KMS-11 (cell line): Measurements from ENCODE around the gene LRRC15.

ENCODE experiments used
- H2AFZ ChIP-seq: fragments of 200-600 bp; sonication (generic); 2 replicates; pipeline ENCODE4 v1.6.1; 2016; ENCODE audit warnings: antibody characterized with exemption, mixed run types, low read depth
- H3K27ac ChIP-seq: fragments of 200-600 bp; sonication (generic); 2 replicates; pipeline ENCODE4 v1.6.1; 2016; ENCODE audit warnings: mild to moderate bottlenecking, mixed run types
- H3K27me3 ChIP-seq: fragments of 200-600 bp; sonication (generic); 2 replicates; pipeline ENCODE4 v1.6.1; 2017; ENCODE audit warnings: mild to moderate bottlenecking, low read depth, mixed run types, moderate library complexity; ENCODE audit not compliant: insufficient read depth
- H3K36me3 ChIP-seq: fragments of 200-600 bp; sonication (generic); 2 replicates; pipeline ENCODE4 v1.6.1; 2017; ENCODE audit warnings: mild to moderate bottlenecking, mixed run types; ENCODE audit not compliant: insufficient read depth
- H3K4me1 ChIP-seq: fragments of 200-600 bp; sonication (generic); 2 replicates; pipeline ENCODE4 v1.6.1; 2016; ENCODE audit warnings: mild to moderate bottlenecking, low read depth, mixed run types; ENCODE audit not compliant: poor library complexity, severe bottlenecking
- H3K4me2 ChIP-seq: fragments of 200-600 bp; sonication (generic); 2 replicates; pipeline ENCODE4 v1.7.0; 2016; ENCODE audit warnings: mild to moderate bottlenecking, mixed run types
- H3K4me3 ChIP-seq: fragments of 200-600 bp; sonication (generic); IDR thresholded peaks from 2 replicates; pipeline ENCODE4 v1.6.1; 2017; ENCODE audit warnings: low read depth, low read length, mixed read lengths; ENCODE audit not compliant: insufficient read depth
- H3K79me2 ChIP-seq: fragments of 200-600 bp; sonication (generic); 2 replicates; pipeline ENCODE4 v1.6.1; 2016; ENCODE audit warnings: low read depth, mixed run types; ENCODE audit not compliant: insufficient read depth
- H3K9ac ChIP-seq: fragments of 200-600 bp; sonication (generic); 2 replicates; pipeline ENCODE4 v1.6.1; 2016; ENCODE audit warnings: mild to moderate bottlenecking, mixed run types
- H4K20me1 ChIP-seq: fragments of 200-600 bp; sonication (generic); 2 replicates; pipeline ENCODE4 v1.6.1; 2016; ENCODE audit warnings: mild to moderate bottlenecking, mixed run types; ENCODE audit not compliant: insufficient read depth
- TF ChIP-seq, protein P1 (sequence below): fragments of 200-600 bp; sonication (generic); conservative IDR thresholded peaks from 2 replicates; pipeline ENCODE4 v1.6.1; 2017; ENCODE audit warnings: low read depth, mild to moderate bottlenecking, antibody characterized with exemption, low read length, moderate library complexity, mixed read lengths

LRRC15 gene

DNA sequence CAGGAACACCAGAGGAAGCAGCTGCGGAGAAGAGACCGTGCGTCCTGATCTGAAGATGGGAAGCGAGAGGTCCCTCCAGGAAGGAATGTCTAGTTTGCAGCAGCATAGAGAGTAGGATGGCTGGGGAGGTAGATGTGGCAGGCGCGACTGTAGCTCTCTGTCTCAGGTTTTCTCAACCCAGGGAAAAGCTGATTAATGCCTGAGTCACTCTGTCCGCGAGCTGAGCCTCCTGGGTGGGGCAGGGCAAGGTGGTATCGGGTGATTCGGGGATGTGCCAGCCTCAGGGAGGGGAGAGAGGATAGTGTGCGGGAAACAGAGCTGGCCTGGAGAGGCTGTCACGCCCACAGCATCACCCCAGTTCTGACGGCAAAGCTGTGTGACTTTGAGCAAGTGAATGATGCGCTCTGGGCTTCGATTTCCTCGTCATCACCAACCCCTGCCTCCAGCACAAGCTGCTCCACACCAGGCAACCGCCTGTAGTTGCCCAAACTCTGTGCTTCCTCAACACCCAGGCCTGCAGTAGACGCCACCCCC is 46.8 kb downstream of the LRRC15 start:
- Histone ChIP-seq H3K79me2 (no peaks in the 10 kb centered on the region), H3K4me3 (no peak overlapping the region), H4K20me1 (no peaks in the 10 kb centered on the region), H3K27ac (no peak overlapping the region), H2AFZ (no peak overlapping the region), H3K4me1 (no peaks in the 10 kb centered on the region), H3K4me2 (no peak overlapping the region), H3K36me3 (no peaks in the 10 kb centered on the region), H3K9ac (no peak overlapping the region), H3K27me3 (no peaks in the 10 kb centered on the region)
- TF ChIP-seq, protein P1, sequence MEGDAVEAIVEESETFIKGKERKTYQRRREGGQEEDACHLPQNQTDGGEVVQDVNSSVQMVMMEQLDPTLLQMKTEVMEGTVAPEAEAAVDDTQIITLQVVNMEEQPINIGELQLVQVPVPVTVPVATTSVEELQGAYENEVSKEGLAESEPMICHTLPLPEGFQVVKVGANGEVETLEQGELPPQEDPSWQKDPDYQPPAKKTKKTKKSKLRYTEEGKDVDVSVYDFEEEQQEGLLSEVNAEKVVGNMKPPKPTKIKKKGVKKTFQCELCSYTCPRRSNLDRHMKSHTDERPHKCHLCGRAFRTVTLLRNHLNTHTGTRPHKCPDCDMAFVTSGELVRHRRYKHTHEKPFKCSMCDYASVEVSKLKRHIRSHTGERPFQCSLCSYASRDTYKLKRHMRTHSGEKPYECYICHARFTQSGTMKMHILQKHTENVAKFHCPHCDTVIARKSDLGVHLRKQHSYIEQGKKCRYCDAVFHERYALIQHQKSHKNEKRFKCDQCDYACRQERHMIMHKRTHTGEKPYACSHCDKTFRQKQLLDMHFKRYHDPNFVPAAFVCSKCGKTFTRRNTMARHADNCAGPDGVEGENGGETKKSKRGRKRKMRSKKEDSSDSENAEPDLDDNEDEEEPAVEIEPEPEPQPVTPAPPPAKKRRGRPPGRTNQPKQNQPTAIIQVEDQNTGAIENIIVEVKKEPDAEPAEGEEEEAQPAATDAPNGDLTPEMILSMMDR: no peak

- no peaks in the 10 kb centered on the region for H3K79me2 ChIP-seq
- H3K4me3 ChIP-seq: no peak overlapping the region
- H3K27ac ChIP-seq: no peak overlapping the region
- H3K36me3 ChIP-seq: no peaks in the 10 kb centered on the region
- H3K9ac ChIP-seq: no peak overlapping the region
- H3K4me2 ChIP-seq: no peak overlapping the region
- no peak overlapping the region for H2AFZ ChIP-seq
- H3K4me1 ChIP-seq: no peaks in the 10 kb centered on the region
- no peaks in the 10 kb centered on the region for H3K27me3 ChIP-seq
- H4K20me1 ChIP-seq: no peaks in the 10 kb centered on the region
- TF ChIP-seq, protein P1: no peak
Measured at GRCh38 chr3:194321693-194322640, 47.6 kb downstream of the LRRC15 start.

DNA sequence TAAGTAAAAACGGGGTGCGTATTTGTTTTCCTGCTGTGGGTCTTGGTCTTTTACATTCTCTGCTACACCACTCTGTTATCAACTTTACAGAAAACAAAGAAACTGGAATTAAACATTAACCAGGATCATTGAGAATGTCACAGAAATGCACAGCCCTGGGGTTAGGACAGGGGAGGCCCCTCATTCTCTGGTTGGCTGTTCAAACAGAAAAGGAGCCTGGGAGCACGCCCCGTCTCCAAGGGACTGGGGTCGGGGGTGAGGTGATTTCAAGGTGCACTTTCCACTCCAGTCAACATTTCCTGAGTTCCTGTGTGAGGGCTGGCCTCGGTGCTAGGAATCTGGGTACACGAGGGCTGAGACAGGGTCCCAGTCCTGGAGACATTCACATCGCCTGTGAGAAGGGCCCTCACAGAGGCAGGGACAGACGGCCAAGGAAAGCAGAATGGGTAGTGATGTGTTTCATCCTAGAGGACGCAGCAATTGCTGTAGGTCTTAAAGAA is 48.7 kb downstream of the LRRC15 start:
- Histone ChIP-seq H3K9ac (no peak overlapping the region), H2AFZ (no peak overlapping the region), H3K4me2 (no peak overlapping the region), H3K4me1 (peaks cover 4% of the 10 kb centered on the region), H3K27me3 (0 out of 2 replicates have a peak, but pooled peaks cover 5% of the 10 kb centered on the region), H4K20me1 (no peaks in the 10 kb centered on the region), H3K27ac (no peak overlapping the region), H3K79me2 (no peaks in the 10 kb centered on the region), H3K4me3 (no peak overlapping the region), H3K36me3 (no peaks in the 10 kb centered on the region)
- TF ChIP-seq, protein P1: no peak

GRCh38 chr3:194320100-194320499 is 49.4 kb downstream of the LRRC15 start:
- H3K4me1 ChIP-seq: peaks cover 5% of the 10 kb centered on the region
- H3K27ac ChIP-seq: no peak overlapping the region
- H3K4me2 ChIP-seq: no peak overlapping the region
- H3K36me3 ChIP-seq: no peaks in the 10 kb centered on the region
- H3K4me3 ChIP-seq: no peak overlapping the region
- H4K20me1 ChIP-seq: no peaks in the 10 kb centered on the region
- H3K9ac ChIP-seq: no peak overlapping the region
- 0 out of 2 replicates have a peak, but pooled peaks cover 5% of the 10 kb centered on the region for H3K27me3 ChIP-seq
- TF ChIP-seq, protein P1: no peak
- no peaks in the 10 kb centered on the region for H3K79me2 ChIP-seq
- H2AFZ ChIP-seq: no peak overlapping the region
